ENCODE measurements around the gene TNFRSF13B. TPM values are rescaled to one million over a fixed set of nuclear protein-coding genes. Genes with fewer than 3 reads are reported as not detected.

TNFRSF13B gene
- total and polyA plus RNA-seq, 12 donors = not detected

DNA sequence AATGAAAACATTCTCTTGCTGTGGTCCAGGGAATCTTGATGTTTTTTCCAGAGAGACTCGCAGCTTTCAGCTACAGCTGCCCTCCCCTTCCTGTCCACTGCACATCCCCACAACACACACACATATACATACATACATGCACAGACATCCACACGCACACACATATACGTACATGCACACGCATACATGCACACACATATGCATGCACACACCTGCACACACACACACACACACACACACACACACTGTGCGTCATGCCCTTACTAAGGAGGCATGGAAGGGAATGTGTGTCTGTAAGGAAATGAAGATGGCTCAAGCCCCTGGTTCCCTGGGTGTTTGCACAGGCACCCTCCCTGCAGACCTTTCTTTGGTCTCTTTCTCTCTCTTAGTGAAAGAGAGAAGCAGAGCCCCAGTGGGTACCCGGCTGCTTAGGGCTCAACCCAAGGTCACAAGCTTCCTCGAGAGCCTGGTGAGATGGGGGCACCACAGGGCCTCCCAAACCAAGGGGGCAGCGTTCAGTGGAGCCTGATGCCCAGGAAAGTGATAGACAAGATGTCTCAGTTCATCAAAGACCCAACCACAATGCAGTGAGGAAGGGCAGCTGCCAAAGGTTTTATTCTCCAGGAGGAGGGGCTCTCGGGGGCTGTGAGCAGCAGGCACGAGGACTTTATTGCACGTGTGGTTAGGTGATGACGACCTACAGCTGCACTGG lies 33.3 kb downstream of the TNFRSF13B start:
- TF ChIP-seq, protein P1, sequence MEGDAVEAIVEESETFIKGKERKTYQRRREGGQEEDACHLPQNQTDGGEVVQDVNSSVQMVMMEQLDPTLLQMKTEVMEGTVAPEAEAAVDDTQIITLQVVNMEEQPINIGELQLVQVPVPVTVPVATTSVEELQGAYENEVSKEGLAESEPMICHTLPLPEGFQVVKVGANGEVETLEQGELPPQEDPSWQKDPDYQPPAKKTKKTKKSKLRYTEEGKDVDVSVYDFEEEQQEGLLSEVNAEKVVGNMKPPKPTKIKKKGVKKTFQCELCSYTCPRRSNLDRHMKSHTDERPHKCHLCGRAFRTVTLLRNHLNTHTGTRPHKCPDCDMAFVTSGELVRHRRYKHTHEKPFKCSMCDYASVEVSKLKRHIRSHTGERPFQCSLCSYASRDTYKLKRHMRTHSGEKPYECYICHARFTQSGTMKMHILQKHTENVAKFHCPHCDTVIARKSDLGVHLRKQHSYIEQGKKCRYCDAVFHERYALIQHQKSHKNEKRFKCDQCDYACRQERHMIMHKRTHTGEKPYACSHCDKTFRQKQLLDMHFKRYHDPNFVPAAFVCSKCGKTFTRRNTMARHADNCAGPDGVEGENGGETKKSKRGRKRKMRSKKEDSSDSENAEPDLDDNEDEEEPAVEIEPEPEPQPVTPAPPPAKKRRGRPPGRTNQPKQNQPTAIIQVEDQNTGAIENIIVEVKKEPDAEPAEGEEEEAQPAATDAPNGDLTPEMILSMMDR (IDR thresholded peaks at IDR 0.05) = no peak
- H3K4me3 ChIP-seq = no peak overlapping the region
- H3K9me3 ChIP-seq = no peaks in the 10 kb centered on the region
- no peaks in the 10 kb centered on the region for H3K27me3 ChIP-seq
- no peak overlapping the region for H3K27ac ChIP-seq
- ATAC-seq (no peak), DNase-seq (no peak)
- no peaks in the 10 kb centered on the region for H3K4me1 ChIP-seq
- intact Hi-C loops (cut with DNase I) = no loop called here
- H3K36me3 ChIP-seq = no peaks in the 10 kb centered on the region
- 55% methylated on average over 12 of the region's 12 CpGs for WGBS, 2 donors

DNA sequence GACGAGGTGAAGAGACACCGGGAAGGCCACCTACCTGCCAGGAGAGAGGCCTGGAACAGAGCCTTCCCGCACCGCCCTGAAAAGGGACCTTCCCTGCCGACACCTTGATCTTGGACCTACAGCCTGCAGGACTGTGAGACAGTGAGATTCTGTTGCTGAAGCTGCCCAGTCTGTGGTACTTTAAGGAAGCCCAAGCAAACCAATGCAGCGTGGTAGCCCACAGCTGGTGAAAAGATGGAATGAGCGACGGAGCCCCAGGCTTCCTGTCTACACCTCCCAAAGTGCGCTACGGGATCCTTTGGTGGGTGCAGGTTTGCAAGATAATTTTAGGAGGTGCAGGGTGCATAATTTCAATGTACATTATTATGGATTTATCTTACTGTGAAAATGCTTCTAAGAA lies 33.9 kb downstream of the TNFRSF13B start:
- no peaks in the 10 kb centered on the region for H3K27me3 ChIP-seq
- DNase-seq = no peak
- no peak for ATAC-seq
- no peak overlapping the region for H3K27ac ChIP-seq
- intact Hi-C loops (cut with DNase I) = no loop called here
- WGBS, 2 donors = 72 to 75% methylated on average over 10 of the region's 10 CpGs
- no peaks in the 10 kb centered on the region for H3K36me3 ChIP-seq
- no peaks in the 10 kb centered on the region for H3K4me1 ChIP-seq
- TF ChIP-seq, protein P1 (IDR thresholded peaks at IDR 0.05) = no peak
- no peak overlapping the region for H3K4me3 ChIP-seq
- H3K9me3 ChIP-seq = no peaks in the 10 kb centered on the region

DNA sequence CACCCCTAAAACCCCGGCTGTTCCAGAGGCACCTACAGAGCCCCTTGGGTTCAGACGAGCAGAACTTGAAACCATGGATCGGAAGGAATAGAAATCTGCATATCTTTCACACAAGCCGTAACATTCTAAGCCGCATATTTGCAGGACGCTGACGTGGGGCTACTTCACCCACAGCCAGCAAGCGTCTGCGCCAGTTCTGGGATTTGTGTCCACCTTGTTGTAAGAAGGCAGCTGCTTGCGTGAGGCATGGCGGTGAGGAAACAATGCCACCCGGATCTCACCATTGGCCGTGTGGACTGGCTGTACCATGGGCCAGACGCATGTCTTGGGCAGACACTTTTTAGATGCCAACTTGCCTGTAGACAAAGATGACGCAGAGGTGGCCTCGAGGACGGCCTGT lies 34.5 kb downstream of the TNFRSF13B start:
- intact Hi-C loops (cut with DNase I) = no loop called here
- DNase-seq (no peak), ATAC-seq (no peak)
- WGBS, 2 donors = 94 to 95% methylated on average over 17 of the region's 17 CpGs
- no peaks in the 10 kb centered on the region for H3K9me3 ChIP-seq
- TF ChIP-seq, protein P1 (IDR thresholded peaks at IDR 0.05) = no peak
- H3K27me3 ChIP-seq = no peaks in the 10 kb centered on the region
- no peak overlapping the region for H3K4me3 ChIP-seq
- H3K36me3 ChIP-seq = no peaks in the 10 kb centered on the region
- no peak overlapping the region for H3K27ac ChIP-seq
- no peaks in the 10 kb centered on the region for H3K4me1 ChIP-seq

DNA sequence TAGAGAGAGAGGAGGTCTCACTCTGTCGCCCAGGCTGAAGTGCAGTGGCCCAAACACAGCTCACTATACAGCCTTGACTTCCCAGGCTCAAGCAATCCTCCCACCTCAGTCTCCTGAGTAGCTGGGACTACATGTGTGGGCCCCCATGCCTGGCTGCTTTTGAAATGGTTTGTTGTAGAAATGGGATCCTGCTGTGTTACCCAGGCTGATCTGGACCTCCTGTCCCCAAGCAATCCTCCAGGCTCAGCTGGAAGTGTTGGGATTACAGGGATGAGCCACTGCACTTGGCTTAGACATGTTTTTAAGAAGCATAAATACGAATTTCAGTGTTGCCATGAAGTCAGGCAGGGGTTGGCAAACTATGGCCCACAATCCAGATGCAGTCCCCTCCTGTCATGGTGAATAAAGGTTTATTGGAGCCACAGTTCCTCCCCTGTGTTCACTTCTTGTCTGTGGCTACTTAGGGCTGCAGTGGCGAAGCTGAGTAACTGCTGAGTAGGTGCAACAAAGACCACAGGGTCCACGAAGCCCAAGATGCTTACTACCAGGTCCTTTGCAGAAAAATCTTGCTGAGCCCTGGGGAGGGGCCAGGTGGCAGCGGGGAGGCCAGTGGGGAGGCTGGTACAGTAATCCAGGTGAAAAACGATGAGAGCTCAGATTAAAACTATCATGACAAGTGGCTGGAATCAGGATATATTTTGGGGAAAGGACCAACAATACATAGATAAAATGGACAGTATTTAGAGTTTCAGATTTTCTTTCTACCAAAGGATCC lies 35.2 kb downstream of the TNFRSF13B start:
- Histone ChIP-seq H3K27ac (no peak overlapping the region), H3K27me3 (no peaks in the 10 kb centered on the region), H3K36me3 (no peaks in the 10 kb centered on the region), H3K4me3 (no peak overlapping the region), H3K4me1 (no peaks in the 10 kb centered on the region), H3K9me3 (no peaks in the 10 kb centered on the region)
- WGBS, 2 donors = 85 to 86% methylated on average over 6 of the region's 6 CpGs
- ATAC-seq (no peak), DNase-seq (no peak)
- TF ChIP-seq, protein P1 (IDR thresholded peaks at IDR 0.05) = no peak
- intact Hi-C loops (cut with DNase I) = no loop called here
